Measurements from ENCODE around the gene FAM13B. TPM values are rescaled to one million over a fixed set of nuclear protein-coding genes. Genes with fewer than 3 reads are reported as not detected.

FAM13B gene
- total and polyA plus RNA-seq, 2 of the 8 experiments (the other 6 are each of a cell fraction or from before 2014, with no cell fraction given), result 6.4 to 17.0 TPM

DNA sequence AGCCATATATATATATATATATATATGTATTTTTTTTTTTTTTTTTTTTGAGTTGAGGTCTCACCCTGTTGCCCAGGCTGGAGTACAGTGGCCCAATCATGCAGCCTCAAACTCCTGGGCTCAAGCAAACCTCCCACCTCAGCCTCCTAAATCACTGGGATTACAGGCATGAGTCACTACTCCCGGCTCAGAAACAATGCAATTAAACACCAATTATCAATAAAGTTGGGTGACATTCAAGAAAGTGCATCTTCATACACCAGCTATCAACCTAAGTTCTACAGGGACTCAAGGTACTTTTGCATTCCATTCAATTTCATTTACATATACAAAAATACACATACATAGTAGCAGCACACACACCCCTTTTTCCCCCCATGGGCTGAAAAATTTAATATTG, 7.6 kb downstream of the FAM13B start:
- Histone ChIP-seq H2BK15ac (ENCODE audit: low read length) (no peak overlapping the region), H3K9ac (replicated peaks in 1 of 4; ENCODE audit: extremely low read depth in 1 of 4, low read depth in 3 of 4, low read length in 3 of 4) (no peak overlapping the region), H2BK5ac (ENCODE audit: low read depth, low read length) (no peak overlapping the region), H3K27me3 (replicated peaks in 1 of 4; ENCODE audit: control insufficient read depth in 3 of 4, extremely low read depth in 1 of 4, insufficient read depth in 3 of 4, low read length in 3 of 4) (no peaks in the 10 kb centered on the region), H3K79me2 (ENCODE audit: control insufficient read depth in 1 of 2, insufficient read depth in 2 of 2, low read length in 2 of 2) (peaks cover 23 to 100% of the 10 kb centered on the region in 2 experiments), H2AK5ac (ENCODE audit: low read depth, low read length) (no peak overlapping the region), H2BK20ac (ENCODE audit: low read length) (no peak overlapping the region), H4K5ac (ENCODE audit: insufficient read length, low read depth, low read length) (no peak overlapping the region), H3K4ac (replicated peaks; ENCODE audit: insufficient read length, low read depth, low read length) (no peak overlapping the region), H2AFZ (ENCODE audit: low read length) (no peak overlapping the region), H3K23ac (ENCODE audit: insufficient read length) (no peak overlapping the region), H3K4me3 (ENCODE audit: extremely low read depth in 1 of 4, insufficient read depth in 2 of 4, low read depth in 3 of 4, low read length in 4 of 4) (no peak overlapping the region), H3K18ac (ENCODE audit: extremely low read depth, low read length) (no peak overlapping the region), H2BK12ac (ENCODE audit: low read depth, low read length) (no peak overlapping the region), H3K9me3 (ENCODE audit: insufficient read depth in 2 of 2, low read depth in 1 of 2, low read length in 1 of 2) (no peaks in the 10 kb centered on the region), H3K4me2 (ENCODE audit: insufficient read depth in 1 of 2, low read depth in 2 of 2, low read length in 2 of 2) (no peak overlapping the region), H2BK120ac (replicated peaks; ENCODE audit: low read depth, low read length) (no peak overlapping the region), H3K79me1 (ENCODE audit: low read depth, low read length) (peaks cover 3% of the 10 kb centered on the region), H3K4me1 (replicated peaks in 1 of 4; ENCODE audit: control insufficient read depth in 3 of 4, insufficient read depth in 4 of 4, low read length in 3 of 4) (peaks cover 0 to 2% (median 0%) of the 10 kb centered on the region in 4 experiments; a peak in 3 of 7 replicates), H3K23me2 (ENCODE audit: low read depth, low read length) (no peaks in the 10 kb centered on the region), H3K27ac (ENCODE audit: low read depth, low read length) (no peak overlapping the region), H4K20me1 (replicated peaks in 1 of 2; ENCODE audit: control insufficient read depth in 1 of 2, insufficient read depth in 2 of 2, low read length in 2 of 2) (peaks cover 8 to 12% of the 10 kb centered on the region in 2 experiments), H4K8ac (ENCODE audit: extremely low read depth, insufficient read depth, low read length) (no peak overlapping the region), H4K91ac (replicated peaks; ENCODE audit: insufficient read length, low read length) (no peak overlapping the region), H3K36me3 (ENCODE audit: control insufficient read depth in 2 of 4, insufficient read depth in 4 of 4, low read length in 3 of 4) (peaks cover 0 to 10% (median 0%) of the 10 kb centered on the region in 4 experiments; a peak in 3 of 8 replicates), H3K56ac (replicated peaks; ENCODE audit: insufficient read length, low read depth, low read length) (no peak overlapping the region), H3K14ac (ENCODE audit: insufficient read length) (no peak overlapping the region)
- CTCF ChIA-PET (ENCODE audit: partially characterized antibody), result interaction anchor here (2.1 to 2.4 kb wide), 2 partner anchors 11 to 58 kb away, joined by 8 to 11 read pairs; no protein-coding TSS in a partner anchor
- DNase-seq (ENCODE audit: low read depth in 1 of 2, low spot score in 2 of 2) (no peak), FAIRE-seq (no peak)
- POLR2A ChIA-PET (ENCODE audit: partially characterized antibody), result interaction anchor here (0.6 to 1.2 kb wide), 2 partner anchors 9 to 388 kb away, joined by 3 read pairs; no protein-coding TSS in a partner anchor
- 92% methylated on average over 1 of the region's 1 CpG; no CpG with 5 or more reads in 1 of the 2 experiments for WGBS, 2 experiments (ENCODE audit: extremely low coverage in 1 of 2, insufficient coverage in 1 of 2, insufficient read length in 1 of 2, insufficient replicate concordance in 2 of 2, low coverage in 1 of 2, low lambda C conversion rate in 2 of 2, missing lambda C conversion rate in 1 of 2)
- TF ChIP-seq HDAC2 (IDR thresholded peaks at IDR 0.05; ENCODE audit: borderline replicate concordance in 1 of 2, low read depth in 2 of 2, low read length in 2 of 2) (no peak), TBP (IDR thresholded peaks at IDR 0.05; ENCODE audit: low read depth, low read length) (no peak), SAP30 (IDR thresholded peaks at IDR 0.05; ENCODE audit: insufficient read depth, insufficient replicate concordance, low read length) (no peak), MAFK (IDR thresholded peaks at IDR 0.05; ENCODE audit: low read depth, low read length) (no peak), KDM4A (IDR thresholded peaks at IDR 0.05; ENCODE audit: low read depth, low read length, severe bottlenecking) (no peak), CEBPB (IDR thresholded peaks at IDR 0.05; ENCODE audit: low read depth, low read length) (no peak), SP1 (IDR thresholded peaks at IDR 0.05; ENCODE audit: low read depth, low read length) (no peak)
- TF ChIP-seq, protein P1, sequence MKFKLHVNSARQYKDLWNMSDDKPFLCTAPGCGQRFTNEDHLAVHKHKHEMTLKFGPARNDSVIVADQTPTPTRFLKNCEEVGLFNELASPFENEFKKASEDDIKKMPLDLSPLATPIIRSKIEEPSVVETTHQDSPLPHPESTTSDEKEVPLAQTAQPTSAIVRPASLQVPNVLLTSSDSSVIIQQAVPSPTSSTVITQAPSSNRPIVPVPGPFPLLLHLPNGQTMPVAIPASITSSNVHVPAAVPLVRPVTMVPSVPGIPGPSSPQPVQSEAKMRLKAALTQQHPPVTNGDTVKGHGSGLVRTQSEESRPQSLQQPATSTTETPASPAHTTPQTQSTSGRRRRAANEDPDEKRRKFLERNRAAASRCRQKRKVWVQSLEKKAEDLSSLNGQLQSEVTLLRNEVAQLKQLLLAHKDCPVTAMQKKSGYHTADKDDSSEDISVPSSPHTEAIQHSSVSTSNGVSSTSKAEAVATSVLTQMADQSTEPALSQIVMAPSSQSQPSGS (IDR thresholded peaks at IDR 0.05; ENCODE audit: low read length), result no peak
- TF ChIP-seq, protein P2, sequence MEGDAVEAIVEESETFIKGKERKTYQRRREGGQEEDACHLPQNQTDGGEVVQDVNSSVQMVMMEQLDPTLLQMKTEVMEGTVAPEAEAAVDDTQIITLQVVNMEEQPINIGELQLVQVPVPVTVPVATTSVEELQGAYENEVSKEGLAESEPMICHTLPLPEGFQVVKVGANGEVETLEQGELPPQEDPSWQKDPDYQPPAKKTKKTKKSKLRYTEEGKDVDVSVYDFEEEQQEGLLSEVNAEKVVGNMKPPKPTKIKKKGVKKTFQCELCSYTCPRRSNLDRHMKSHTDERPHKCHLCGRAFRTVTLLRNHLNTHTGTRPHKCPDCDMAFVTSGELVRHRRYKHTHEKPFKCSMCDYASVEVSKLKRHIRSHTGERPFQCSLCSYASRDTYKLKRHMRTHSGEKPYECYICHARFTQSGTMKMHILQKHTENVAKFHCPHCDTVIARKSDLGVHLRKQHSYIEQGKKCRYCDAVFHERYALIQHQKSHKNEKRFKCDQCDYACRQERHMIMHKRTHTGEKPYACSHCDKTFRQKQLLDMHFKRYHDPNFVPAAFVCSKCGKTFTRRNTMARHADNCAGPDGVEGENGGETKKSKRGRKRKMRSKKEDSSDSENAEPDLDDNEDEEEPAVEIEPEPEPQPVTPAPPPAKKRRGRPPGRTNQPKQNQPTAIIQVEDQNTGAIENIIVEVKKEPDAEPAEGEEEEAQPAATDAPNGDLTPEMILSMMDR (IDR thresholded peaks at IDR 0.05; ENCODE audit: control extremely low read depth in 1 of 3, insufficient read depth in 1 of 3, low read depth in 1 of 3, low read length in 3 of 3), result no peak

Measured in H1 (cell line).